Measurements from ENCODE around the gene TTC12. TPM values are rescaled to one million over a fixed set of nuclear protein-coding genes. Genes with fewer than 3 reads are reported as not detected.

The TTC12 gene
- total and polyA plus RNA-seq, 2 donors (not counting 1 experiment from before 2014, with no cell fraction given) = 9.0 to 47.3 TPM

- Histone ChIP-seq H3K4me1 (ENCODE audit: control insufficient read depth in 2 of 2, insufficient read depth in 2 of 2, low read length in 2 of 2) (peaks cover 3 to 4% of the 10 kb centered on the region in 2 donors), H3K4me2 (replicated peaks; ENCODE audit: low read depth, low read length, poor library complexity, severe bottlenecking) (no peak overlapping the region), H3K9me3 (ENCODE audit: control extremely low read depth in 1 of 3, control insufficient read depth in 2 of 3, insufficient read depth in 1 of 3, low read length in 2 of 3) (peaks cover 0 to 5% (median 0%) of the 10 kb centered on the region in 3 donors), H3K36me3 (replicated peaks in 1 of 2; ENCODE audit: control extremely low read depth in 1 of 2, control insufficient read depth in 1 of 2, extremely low read depth in 1 of 2, insufficient read depth in 2 of 2, low read length in 1 of 2) (peaks cover 0 to 22% of the 10 kb centered on the region in 2 experiments), H2AFZ (ENCODE audit: insufficient read depth, low read depth, low read length, poor library complexity, severe bottlenecking) (no peak overlapping the region), H3K27me3 (replicated peaks in 1 of 4; ENCODE audit: control extremely low read depth in 1 of 4, control insufficient read depth in 3 of 4, insufficient read depth in 4 of 4, low read length in 3 of 4) (no peaks in the 10 kb centered on the region), H3K79me2 (ENCODE audit: control insufficient read depth, insufficient read depth, low read length) (no peaks in the 10 kb centered on the region), H3K4me3 (ENCODE audit: control extremely low read depth in 1 of 5, extremely low read depth in 1 of 5, insufficient read depth in 1 of 5, low read depth in 2 of 5, low read length in 4 of 5) (no peak overlapping the region), H3K9ac (ENCODE audit: low read length) (no peak overlapping the region), H3K27ac (ENCODE audit: low read length in 2 of 2) (no peak overlapping the region), H4K20me1 (ENCODE audit: control insufficient read depth, insufficient read depth, low read length, poor library complexity, severe bottlenecking) (no peaks in the 10 kb centered on the region)
- no peak for TF ChIP-seq EZH2 (IDR thresholded peaks at IDR 0.05; ENCODE audit: borderline replicate concordance, insufficient read depth, low read depth, low read length, poor library complexity, severe bottlenecking)
- TF ChIP-seq CTCF (IDR thresholded peaks at IDR 0.05) = no peak
- CTCF ChIA-PET = no interaction called here
- intact Hi-C loops (cut with micrococcal nuclease) = no loop called here
- WGBS (ENCODE audit: insufficient coverage) = 94% methylated on average over 2 of the region's 5 CpGs
- peaks cover 2% of the 10 kb centered on the region for H3K9me3 Mint-ChIP-seq (ENCODE audit: insufficient read depth)
- DNase-seq (no peak), ATAC-seq (ENCODE audit: low read depth) (no peak)
- H3K27ac Mint-ChIP-seq = no peak overlapping the region
- H3K4me1 Mint-ChIP-seq = peaks cover 4% of the 10 kb centered on the region
- POLR2A ChIA-PET = no interaction called here
- H3K4me3 Mint-ChIP-seq = no peak overlapping the region
- no peaks in the 10 kb centered on the region for H3K27me3 Mint-ChIP-seq
Observed at GRCh38 chr11:113370634-113371033, 56.3 kb downstream of the TTC12 start.

GRCh38 chr11:113372309-113372708 is 57.9 kb downstream of the TTC12 start:
- Histone ChIP-seq H3K4me1 (ENCODE audit: control insufficient read depth in 2 of 2, insufficient read depth in 2 of 2, low read length in 2 of 2) (peaks cover 17 to 19% of the 10 kb centered on the region in 2 donors), H3K4me3 (ENCODE audit: control extremely low read depth in 1 of 5, extremely low read depth in 1 of 5, insufficient read depth in 1 of 5, low read depth in 2 of 5, low read length in 4 of 5) (no peak overlapping the region), H3K79me2 (ENCODE audit: control insufficient read depth, insufficient read depth, low read length) (no peaks in the 10 kb centered on the region), H3K4me2 (replicated peaks; ENCODE audit: low read depth, low read length, poor library complexity, severe bottlenecking) (no peak overlapping the region), H2AFZ (ENCODE audit: insufficient read depth, low read depth, low read length, poor library complexity, severe bottlenecking) (no peak overlapping the region), H3K27ac (ENCODE audit: low read length in 2 of 2) (no peak overlapping the region), H3K9ac (ENCODE audit: low read length) (no peak overlapping the region), H4K20me1 (ENCODE audit: control insufficient read depth, insufficient read depth, low read length, poor library complexity, severe bottlenecking) (no peaks in the 10 kb centered on the region), H3K27me3 (replicated peaks in 1 of 4; ENCODE audit: control extremely low read depth in 1 of 4, control insufficient read depth in 3 of 4, insufficient read depth in 4 of 4, low read length in 3 of 4) (no peaks in the 10 kb centered on the region), H3K36me3 (replicated peaks in 1 of 2; ENCODE audit: control extremely low read depth in 1 of 2, control insufficient read depth in 1 of 2, extremely low read depth in 1 of 2, insufficient read depth in 2 of 2, low read length in 1 of 2) (peaks cover 0 to 13% of the 10 kb centered on the region in 2 experiments), H3K9me3 (ENCODE audit: control extremely low read depth in 1 of 3, control insufficient read depth in 2 of 3, insufficient read depth in 1 of 3, low read length in 2 of 3) (peaks cover 0 to 7% (median 0%) of the 10 kb centered on the region in 3 donors)
- Mint-ChIP-seq H3K27ac (no peak overlapping the region), H3K4me3 (no peak overlapping the region), H3K9me3 (ENCODE audit: insufficient read depth) (peaks cover 2% of the 10 kb centered on the region), H3K27me3 (no peaks in the 10 kb centered on the region), H3K4me1 (peaks cover 19% of the 10 kb centered on the region)
- no CpG with 5 or more reads among the region's 4 CpGs for WGBS (ENCODE audit: insufficient coverage)
- POLR2A ChIA-PET = no interaction called here
- CTCF ChIA-PET = no interaction called here
- no peak for DNase-seq
- intact Hi-C loops (cut with micrococcal nuclease) = no loop called here
- no peak for ATAC-seq (ENCODE audit: low read depth)
- TF ChIP-seq EZH2 (IDR thresholded peaks at IDR 0.05; ENCODE audit: borderline replicate concordance, insufficient read depth, low read depth, low read length, poor library complexity, severe bottlenecking) (no peak), CTCF (IDR thresholded peaks at IDR 0.05) (no peak)

All from B cell (primary cell).